ENCODE measurements around the gene TDRD9.

GRCh38 chr14:104037074-104037473 is 108.8 kb downstream of the TDRD9 start:
- TF ChIP-seq EZH2 (IDR thresholded peaks at IDR 0.05; ENCODE audit: insufficient read depth, poor library complexity, severe bottlenecking) (no peak), EZH2phosphoT487 (IDR thresholded peaks at IDR 0.05; ENCODE audit: insufficient read depth, low read depth) (no peak)
